Body of pancreas (tissue), 4 donors: ENCODE results near the gene DENND1A.

Experiments used
- POLR2A ChIP-seq, 3 donors: fragments of 450-650 bp; IDR thresholded peaks; one replicate each; pipeline ENCODE4 v1.6.1; 2016; ENCODE audit warnings: antibody characterized with exemption in 3 of 3, mild to moderate bottlenecking in 2 of 3
- TF ChIP-seq, protein P1 (sequence below), 7 experiments: fragments of 450-650 bp in 4 of 7; fragments of 200-600 bp in 3 of 7; sonication (generic) in 3 of 7; IDR thresholded peaks; one replicate each; pipeline ENCODE4 v1.5.1; 2016 to 2019; ENCODE audit warnings: antibody characterized with exemption in 7 of 7

DNA sequence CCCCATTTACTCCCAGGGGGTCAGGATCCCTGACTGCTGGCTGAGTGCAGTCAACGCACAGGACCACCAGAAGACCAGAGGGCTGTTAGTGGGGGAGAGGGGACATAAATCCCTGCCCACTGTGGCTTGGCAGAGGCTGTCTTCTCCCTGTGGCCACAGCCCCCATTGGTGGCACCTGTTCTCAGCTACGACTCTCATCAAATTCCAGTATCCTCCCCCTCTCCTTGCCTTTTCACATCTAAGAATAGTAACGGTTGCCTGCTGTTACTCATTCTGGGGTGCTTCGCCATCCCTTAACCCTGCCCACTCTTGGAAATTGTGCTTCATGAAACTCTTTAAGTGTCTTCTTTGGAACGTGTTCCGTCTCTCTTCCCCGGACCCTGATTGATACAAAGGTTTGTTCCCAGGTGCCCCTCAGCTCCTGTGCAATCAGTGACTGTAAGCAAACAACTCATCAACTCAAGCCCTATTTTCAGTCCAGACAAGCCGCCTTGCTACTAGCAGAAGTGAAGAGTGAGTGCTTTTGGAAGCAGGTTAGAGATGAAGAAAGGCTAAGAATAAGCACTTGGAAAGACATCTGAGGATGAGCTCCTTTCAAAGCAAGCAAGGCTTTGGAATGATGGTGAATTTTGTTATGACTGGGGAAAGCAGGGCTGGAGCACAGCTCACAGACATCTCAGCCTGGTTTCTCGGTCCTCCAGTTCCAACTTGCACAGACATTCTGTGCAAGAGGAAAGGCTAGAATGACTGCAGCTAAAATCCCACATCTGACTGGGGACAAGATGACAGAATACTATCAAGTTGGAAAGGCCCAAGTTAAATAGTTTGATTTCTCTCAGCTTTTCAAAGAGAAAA is 22.9 kb upstream of the DENND1A start:
- TF ChIP-seq, protein P1, sequence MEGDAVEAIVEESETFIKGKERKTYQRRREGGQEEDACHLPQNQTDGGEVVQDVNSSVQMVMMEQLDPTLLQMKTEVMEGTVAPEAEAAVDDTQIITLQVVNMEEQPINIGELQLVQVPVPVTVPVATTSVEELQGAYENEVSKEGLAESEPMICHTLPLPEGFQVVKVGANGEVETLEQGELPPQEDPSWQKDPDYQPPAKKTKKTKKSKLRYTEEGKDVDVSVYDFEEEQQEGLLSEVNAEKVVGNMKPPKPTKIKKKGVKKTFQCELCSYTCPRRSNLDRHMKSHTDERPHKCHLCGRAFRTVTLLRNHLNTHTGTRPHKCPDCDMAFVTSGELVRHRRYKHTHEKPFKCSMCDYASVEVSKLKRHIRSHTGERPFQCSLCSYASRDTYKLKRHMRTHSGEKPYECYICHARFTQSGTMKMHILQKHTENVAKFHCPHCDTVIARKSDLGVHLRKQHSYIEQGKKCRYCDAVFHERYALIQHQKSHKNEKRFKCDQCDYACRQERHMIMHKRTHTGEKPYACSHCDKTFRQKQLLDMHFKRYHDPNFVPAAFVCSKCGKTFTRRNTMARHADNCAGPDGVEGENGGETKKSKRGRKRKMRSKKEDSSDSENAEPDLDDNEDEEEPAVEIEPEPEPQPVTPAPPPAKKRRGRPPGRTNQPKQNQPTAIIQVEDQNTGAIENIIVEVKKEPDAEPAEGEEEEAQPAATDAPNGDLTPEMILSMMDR (IDR thresholded peaks at IDR 0.05), result no peak
- no peak for TF ChIP-seq POLR2A (IDR thresholded peaks at IDR 0.05)
